ENCODE results near the gene DCANP1.

Gene DCANP1

GRCh38 chr5:135455876-135456237, 8.7 kb upstream of the DCANP1 start:
- DNase-seq: no peak

DNA sequence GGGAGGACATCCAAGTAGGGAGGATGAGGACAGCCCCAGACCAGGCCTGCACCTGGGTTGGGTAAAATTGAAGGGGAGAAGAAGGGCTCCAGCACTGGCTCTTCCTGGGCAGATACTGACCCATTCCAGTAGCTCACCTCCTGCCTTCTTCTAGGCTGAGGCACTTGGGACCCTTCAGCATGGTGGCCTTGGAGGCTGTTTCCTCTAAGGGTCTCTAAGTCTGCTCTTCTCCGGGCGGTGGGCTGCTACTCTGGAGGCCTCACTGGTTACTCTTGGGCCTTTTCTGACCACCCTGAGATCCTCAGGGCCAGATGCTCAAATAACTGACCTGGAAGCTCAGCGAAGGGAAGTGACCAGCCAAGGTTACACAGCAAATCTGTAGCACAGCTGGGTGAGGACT, 7.8 kb upstream of the DCANP1 start:
- no peak for DNase-seq

- no peak for DNase-seq
Measured at GRCh38 chr5:135453613-135454012, 6.5 kb upstream of the DCANP1 start.

DNA sequence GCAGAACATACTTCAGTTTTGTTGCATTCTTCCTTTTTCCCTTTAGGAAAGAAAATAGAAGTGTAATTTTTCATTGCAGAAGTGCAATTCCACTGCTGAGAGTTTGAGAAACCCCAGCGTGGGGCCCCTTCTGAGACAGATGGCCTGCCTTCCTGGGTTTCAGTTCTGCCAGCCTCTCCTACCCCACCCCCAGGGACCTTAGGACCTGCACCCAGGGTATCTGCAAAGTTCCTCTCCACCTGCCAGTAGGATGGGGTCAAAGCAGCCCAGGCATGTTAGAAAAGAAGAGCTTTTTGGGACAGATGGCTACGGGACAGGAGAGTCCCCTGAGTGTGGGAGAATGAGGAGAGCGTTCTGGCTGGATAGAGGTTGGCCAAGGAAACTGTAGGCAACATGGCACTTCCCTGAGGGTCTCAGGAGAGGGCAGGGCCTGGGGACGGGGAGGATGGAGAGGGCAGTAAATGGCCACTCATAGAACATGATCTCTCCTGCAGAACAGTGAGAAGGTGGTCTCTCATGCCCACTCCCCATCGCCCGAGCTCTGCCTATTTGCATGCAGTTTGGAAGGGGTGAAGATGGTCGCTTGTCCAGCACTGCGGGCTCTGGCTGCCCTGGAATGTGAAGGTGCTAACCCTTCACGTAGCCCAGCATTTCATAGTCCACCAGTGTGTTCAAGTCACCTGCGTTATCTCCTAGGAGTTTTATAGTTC, 5.3 kb upstream of the DCANP1 start, which contains the start of gene TIFAB:
TIFAB (minus strand) TSS at position 31 of the 710 bp plus-strand sequence. CDS start 2,412 bp downstream, outside the sequence.
- DNase-seq: no peak

GRCh38 chr5:135451581-135452320, 4.6 kb upstream of the DCANP1 start:
- no peak for DNase-seq

GRCh38 chr5:135450952-135451351, 3.8 kb upstream of the DCANP1 start:
- DNase-seq: no peak

- DNase-seq: no peak
Measured at GRCh38 chr5:135450336-135450735, 3.2 kb upstream of the DCANP1 start.

DNA sequence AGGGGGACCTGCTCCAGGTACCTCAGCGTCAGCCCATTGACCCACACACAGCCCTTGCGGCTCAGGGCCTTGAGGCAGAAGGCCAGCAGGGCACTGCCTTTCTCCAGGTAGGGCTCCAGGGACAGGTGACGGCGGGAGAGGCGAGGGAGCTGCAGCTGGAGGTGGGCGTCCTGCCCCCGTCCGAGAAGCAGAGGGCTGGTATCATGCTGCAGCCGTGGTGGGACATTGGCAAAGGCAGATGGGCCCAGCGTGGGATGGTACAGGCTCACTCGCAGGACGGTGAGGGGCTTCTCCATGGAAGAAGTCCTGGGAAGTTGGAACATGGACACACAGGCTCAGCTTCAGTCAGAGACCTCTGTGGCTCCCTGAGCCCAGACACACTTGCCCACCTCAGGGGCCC, 2.5 kb upstream of the DCANP1 start:
- no peak for DNase-seq

- no peak for DNase-seq
Measured at GRCh38 chr5:135448791-135449507, 1.8 kb upstream of the DCANP1 start.

- DNase-seq: no peak
Measured at GRCh38 chr5:135448071-135448739, 1.1 kb upstream of the DCANP1 start.

- no peak for DNase-seq
Measured at GRCh38 chr5:135446615-135447014, 533 bp downstream of the DCANP1 start.

GRCh38 chr5:135446206-135446605, 942 bp downstream of the DCANP1 start:
- DNase-seq: no peak

DNA sequence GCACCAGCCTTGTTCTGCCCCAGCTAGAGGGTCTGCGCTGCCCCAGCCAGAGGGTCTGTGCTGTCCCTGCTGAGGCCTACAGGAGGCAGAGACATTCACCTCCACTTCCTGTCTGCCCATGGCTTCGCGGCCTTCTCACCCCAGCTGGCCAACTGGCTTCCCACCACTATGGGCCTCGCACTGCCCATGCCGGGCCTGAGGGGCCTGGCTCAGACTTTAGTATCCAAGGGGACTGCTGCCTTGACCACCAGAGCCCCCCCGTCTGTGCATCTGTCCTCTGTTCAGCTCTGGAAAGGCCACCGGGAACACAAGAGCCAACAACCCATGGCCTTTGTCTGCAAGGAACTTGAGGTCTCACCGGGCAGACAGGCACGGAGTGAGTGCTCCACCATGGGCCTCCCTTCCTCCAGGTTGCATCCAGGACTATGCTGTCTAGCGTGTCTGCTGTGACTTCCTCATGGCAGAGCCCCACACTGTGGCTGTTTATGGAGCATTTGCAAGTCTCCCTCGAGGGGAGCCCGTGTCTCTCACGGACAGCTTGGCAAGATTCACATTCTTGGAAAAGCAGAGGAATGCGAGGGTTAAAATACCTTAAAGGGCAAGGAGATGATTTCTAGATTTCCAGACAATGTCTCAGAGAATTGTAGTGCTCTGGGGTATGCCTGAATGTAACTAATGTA, 1.7 kb downstream of the DCANP1 start:
- no peak for DNase-seq

DNA sequence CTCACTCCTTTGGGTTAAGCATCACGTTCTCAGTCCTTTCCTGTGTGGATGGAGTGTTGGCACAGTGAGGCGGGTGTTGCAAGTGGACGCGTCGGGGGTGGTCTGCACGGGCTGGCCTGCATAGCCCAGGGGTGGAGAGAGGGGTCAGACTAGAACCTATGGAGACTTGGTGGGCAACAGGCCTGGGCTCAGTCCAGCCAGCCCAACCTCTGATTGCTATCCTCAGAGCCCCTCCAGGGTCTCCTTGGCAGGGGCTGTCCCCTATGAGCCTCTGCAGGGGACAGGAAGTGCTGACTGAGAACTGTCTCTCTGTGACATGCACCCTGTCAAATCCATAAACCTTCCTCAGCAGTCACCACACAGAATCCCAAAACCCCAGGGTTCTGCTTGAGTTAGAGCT, 2.3 kb downstream of the DCANP1 start:
- no peak for DNase-seq

DNA sequence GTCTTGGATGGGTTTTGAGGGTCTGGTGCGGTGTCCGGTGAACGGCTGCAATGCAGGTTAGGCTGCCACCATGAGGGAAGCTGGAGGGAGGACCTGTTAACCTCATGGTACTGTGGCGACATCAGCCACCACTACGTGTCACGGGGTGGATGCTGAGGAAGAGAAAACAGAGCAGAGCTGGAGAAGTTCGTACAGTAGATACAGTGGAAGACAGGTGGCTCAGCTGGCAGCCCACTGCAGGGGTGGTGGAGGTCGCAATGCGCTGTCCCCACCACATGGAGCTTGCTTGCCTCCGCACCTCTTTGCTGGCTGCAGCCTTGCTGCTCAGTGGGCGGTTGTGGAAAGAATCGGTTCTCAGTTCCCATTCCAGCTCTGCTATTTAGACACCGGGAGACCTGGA, 2.8 kb downstream of the DCANP1 start:
- DNase-seq: no peak

DNA sequence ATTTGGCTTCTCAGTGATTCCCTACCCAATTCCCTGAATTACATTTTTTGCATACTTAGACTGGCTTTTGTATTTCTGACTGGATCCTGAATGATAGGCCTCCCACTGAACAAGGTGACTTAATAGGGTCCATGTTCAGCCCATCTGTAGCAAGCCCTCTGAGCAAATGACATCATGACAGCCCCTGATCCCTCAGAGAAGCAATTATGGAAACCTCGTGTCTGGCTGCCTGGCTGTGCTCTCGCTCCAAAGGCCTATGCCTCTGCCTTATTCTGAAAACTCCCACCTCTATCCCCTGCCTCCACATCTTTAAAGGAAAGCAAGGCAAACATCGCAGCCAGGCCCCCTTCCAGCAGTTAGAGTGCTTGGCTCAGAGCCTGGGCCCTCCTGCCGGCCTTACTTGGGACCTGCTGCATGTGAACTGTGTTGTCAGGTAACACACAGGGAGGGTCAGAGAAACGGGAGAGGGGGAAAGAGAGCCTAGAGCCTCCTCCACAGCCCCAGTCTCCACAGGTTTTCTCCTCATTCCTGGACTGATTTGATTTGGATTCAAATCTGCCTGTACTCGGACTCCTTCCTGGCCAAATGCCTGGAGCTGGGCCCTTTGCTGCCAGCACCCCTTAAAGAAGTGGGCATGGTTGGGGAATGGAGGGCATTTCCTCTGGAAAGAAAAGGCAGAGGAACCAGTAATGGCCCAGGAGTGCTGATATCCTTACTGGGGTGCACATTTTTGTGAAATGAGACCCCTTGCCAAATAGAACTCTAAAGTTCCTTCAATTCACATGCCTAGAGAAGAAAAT, 3.8 kb downstream of the DCANP1 start:
- DNase-seq: no peak

- DNase-seq: no peak
Measured at GRCh38 chr5:135442431-135443160, 4.6 kb downstream of the DCANP1 start.

DNA sequence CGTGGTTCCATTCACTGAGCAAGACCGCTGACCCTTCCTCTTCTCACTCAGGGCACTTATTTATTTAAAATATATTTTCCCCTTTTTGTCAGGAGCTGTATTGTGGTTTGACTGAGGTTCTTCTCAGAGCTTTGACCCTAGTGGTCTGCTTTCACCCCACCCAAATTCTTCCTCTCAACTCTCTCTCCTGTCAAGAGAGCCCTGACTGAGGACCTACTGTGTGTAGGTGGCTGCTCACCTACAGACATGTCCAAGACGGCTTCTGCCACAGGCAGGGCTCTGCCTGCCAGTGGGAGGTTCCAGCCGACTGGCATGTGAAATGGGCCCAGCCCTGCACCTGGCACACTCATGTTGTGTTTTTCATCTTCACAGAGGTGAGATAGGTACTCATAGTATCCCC, 5.2 kb downstream of the DCANP1 start:
- no peak for DNase-seq

DNA sequence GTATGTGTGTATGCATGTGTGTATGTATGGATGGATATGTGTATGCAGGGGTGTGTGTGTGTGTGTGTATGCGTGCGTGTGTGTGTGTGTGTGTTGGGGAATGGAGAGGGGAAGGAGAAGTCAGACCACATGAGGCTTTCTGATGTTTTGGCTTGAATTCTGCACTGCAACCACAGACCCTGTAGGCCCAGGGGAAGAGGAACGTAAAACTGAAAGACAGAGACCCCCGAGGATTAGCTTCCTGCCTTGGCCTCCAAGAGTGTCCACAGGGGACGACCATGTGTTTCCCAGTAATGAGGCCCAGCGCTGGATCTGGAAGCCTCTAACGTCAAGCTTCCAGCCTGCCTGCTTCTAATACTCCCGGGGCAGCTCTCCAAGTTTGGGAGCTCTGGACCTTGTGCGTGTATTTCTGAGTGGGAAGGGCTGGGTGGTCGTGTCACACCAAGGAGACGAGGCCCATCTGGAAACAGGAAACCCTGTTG, 5.8 kb downstream of the DCANP1 start:
- DNase-seq: no peak

GRCh38 chr5:135440916-135441315, 6.2 kb downstream of the DCANP1 start:
- DNase-seq: no peak
